Activated CD4-positive, alpha-beta T cell treated with anti-CD3 and anti-CD28 coated beads, Interleukin-10, Interleukin-2, amounts not matched to agents 100 ng/mL and 50 ng/mL, durations not matched to agents 16 hours and 8 hours (primary cell): ENCODE measurements around the gene FGA.
"Not testable (repeated sequence)": the region's sequence is repeated elsewhere in the genome, so short reads cannot be mapped to it uniquely, and the experiment has no call there.

Experiments
- DNase-seq: peaks from one replicate; pipeline ENCODE4 v3.0.0-alpha.2; 2020

FGA gene

GRCh38 chr4:154606728-154607723, 16.5 kb upstream of the FGA start:
- no peak for DNase-seq

DNA sequence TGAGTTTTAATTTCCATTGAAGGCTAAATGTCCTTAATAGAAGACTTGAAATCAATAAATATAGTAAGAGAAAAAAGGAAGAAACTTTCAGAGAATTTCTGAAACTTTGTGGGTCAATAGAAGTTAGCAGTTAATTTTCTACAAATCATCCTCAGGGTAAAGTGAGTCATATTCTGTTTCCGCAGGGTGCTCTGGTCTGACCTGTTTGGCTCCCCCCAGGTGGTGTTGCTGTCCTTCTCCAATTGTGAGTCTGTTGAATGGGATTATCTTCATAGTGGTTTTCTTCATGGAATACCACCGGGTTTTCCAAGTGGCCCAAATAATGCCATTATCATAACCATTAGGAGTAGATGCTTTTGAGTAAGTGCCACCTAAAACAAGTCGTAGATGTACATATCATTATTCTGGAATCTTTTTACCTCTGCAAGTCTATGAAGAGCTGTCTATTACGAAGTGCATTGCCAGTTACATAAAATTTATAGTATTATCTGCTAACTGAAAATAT, 14.2 kb upstream of the FGA start:
- no peak for DNase-seq

DNA sequence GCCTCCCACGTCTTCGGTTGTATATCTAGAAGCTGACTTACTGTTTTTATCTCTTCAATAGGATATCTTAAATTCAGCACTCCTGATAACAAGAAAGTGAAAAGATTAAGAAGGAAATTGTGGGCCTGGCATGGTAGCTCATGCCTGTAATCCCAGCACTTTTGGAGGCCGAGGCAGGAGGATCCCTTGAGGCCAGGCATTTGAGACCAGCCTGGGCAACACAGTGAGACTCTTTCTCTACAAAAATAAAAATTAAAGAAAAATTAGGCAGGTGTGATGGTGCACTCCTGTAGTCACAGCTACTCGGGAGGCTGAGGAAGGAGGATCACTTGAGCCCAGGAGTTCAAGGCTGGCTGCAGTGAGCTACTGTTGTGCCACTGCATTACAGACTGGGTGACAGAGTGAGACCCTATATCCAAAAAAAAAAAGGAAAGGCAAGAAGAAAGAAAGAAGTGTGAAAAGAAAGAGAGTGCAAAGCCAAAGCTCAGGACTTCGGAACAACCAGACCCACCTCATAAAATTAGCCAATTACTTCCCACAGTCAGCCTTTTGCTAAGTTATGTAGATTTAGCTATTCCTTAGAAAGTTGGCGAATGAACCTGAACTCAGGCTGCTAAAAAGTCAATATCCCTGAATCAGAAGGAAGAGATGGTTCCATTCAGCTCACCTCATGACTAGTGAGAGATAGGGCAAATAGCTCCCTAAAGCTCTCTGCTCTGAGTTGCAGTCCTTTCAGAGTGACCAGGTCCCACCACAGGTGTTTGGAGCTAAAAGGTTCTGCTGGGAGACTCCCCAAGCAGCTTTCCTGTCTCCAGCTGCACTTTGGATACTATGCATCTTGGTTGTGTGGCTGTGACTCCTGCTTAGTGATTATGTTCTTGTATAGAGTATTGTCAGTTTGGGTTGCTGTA, 12.7 kb upstream of the FGA start:
- DNase-seq: no peak

GRCh38 chr4:154602404-154603020, 12.0 kb upstream of the FGA start:
- no peak for DNase-seq

- no peak for DNase-seq
Observed at GRCh38 chr4:154597798-154598774, 7.5 kb upstream of the FGA start.

- DNase-seq: not testable (repeated sequence)
Observed at GRCh38 chr4:154597281-154597680, 6.7 kb upstream of the FGA start.

- DNase-seq: no peak
Observed at GRCh38 chr4:154595807-154596206, 5.3 kb upstream of the FGA start.

- not testable (repeated sequence) for DNase-seq
Observed at GRCh38 chr4:154594343-154594742, 3.8 kb upstream of the FGA start.

- no peak for DNase-seq
Observed at GRCh38 chr4:154593868-154594267, 3.3 kb upstream of the FGA start.

DNA sequence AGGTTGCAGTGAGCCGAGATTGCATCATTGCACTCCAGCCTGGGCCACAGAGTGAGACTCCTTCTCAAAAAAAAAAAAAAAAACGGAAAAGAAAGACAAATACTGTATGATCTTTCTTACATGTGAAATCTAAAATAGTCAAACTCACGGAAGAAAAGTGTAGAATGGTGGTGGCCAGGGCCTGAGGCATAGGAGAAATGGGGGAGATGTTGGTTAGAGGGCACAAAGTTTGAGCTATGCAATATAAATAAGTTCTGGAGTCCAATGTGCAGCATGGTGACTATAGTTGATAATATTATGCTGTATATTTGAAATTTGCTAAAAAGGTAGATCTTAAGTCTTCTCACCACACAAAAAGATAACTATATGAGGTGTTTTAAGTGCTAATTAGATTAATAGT, 1.3 kb upstream of the FGA start:
- no peak for DNase-seq

GRCh38 chr4:154589296-154590197, 995 bp downstream of the FGA start:
- no peak for DNase-seq

DNA sequence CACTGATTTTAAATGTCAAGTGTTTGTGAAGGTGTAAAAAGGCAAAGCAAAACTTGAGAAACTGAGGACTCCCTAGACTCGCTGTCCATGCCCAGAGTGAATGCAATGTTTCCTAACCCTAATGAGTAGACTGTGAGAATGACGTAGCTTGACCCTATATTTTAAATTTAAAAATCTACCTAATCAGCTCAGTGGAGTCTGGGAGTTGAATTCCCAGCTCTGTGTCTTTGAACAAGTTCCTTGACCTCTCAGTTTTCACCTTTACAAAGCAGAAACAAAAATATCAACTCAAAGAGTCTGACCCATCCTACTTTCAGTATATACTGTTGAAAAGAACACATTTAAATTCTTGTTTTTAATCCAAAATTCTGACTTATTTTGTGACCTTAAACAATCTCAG, 2.3 kb downstream of the FGA start:
- no peak for DNase-seq

GRCh38 chr4:154586296-154587033, 4.1 kb downstream of the FGA start:
- no peak for DNase-seq

DNA sequence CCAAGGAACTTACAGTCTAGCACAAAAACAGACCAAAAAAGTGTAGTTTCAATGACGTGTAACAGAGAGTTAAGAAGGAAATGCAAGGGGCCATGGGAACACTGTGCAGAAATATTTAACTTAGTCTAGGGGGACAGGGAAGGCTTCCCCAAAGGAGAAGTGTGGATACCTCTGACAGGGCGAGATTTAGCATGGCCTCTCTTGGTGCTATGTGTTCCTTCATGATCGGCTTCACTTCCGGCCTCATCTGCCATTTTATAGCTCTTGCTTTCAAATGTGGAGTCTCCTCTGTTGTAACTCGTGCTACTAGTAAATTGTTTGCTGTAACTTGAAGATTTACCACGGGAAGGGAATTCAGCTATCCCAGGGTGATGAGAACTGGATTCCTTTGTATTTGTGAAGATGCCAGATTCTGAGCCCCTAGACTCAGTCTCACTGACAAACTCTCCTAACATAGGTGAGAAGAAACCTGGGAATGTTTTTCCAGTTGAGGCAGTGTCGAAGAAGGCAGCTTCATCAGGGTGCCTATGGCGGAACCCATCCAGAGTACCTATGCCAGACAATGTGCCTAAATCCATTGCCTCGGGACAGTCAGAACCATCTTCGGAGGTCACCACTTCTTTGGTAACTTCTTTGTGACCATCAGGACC, 5.0 kb downstream of the FGA start:
- no peak for DNase-seq

DNA sequence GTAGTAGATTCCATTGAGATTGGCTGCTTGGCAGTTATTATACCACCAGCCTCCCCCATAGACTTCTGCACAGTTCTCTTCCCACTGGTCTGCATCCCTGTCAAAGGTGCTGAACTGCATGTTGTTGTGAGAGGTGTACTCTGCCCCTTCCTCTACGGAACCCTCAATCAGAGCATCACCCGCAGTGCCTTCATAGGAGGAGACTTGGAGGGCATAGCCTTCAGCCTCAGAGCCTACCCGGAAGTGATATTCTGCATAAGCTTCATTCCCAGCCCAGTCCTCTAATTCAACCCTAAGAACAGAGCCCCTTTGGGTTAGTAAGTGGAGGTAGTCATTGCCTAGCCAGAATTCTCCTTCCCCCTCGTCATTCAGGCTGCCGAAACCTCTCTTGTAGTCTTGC, 6.3 kb downstream of the FGA start:
- DNase-seq: no peak

DNA sequence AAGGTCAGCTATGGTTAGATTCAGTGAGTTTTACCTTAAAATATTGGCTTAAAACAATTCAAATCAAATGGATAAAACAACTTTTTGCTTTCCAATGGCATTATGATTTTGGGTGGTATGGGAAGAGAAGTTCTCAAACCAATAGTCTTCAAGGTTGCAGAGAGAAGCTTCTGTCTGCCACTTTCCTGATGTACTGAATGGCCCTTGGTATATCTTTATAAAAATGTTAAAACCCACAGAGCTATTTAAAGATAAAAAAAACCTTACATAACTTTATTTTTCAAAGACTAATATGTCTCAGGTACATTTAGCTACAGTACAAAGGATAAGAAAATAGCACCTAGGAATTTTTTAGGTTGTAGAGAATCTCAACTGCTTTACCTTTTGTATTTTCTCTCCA, 6.9 kb downstream of the FGA start:
- no peak for DNase-seq

- DNase-seq: no peak
Observed at GRCh38 chr4:154583230-154583629, 7.3 kb downstream of the FGA start.

DNA sequence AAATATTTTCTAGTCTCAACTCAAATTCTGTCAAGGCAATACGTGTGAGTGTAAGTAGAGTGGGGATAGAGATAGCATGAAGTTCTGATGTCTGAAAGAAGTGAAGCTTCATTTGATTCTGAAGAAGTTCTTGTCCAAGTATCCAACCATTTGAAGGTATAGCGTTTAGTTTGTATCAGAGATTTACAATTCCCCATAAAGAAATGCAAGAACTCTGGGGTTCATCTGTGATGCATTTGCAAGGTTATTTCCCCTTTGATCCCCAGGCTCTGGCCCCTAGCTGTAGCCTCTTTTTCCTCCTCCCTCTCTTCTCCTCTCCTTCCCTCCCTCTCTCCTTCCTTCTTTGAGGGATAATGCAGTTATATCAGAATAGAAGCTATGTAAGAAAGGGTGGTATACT, 7.8 kb downstream of the FGA start:
- no peak for DNase-seq

- DNase-seq: no peak
Observed at GRCh38 chr4:154579927-154580326, 10.6 kb downstream of the FGA start.
